GDM1 (cell line): ENCODE results near the gene FAM168B.
"Not testable (repeated sequence)": the region's sequence is repeated elsewhere in the genome, so short reads cannot be mapped to it uniquely, and the experiment has no call there.

Experiments
- DNase-seq: peaks from one replicate; lab custom pipeline; 2025; lab: John Stamatoyannopoulos, UW

Gene FAM168B, protein sequence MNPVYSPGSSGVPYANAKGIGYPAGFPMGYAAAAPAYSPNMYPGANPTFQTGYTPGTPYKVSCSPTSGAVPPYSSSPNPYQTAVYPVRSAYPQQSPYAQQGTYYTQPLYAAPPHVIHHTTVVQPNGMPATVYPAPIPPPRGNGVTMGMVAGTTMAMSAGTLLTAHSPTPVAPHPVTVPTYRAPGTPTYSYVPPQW

DNA sequence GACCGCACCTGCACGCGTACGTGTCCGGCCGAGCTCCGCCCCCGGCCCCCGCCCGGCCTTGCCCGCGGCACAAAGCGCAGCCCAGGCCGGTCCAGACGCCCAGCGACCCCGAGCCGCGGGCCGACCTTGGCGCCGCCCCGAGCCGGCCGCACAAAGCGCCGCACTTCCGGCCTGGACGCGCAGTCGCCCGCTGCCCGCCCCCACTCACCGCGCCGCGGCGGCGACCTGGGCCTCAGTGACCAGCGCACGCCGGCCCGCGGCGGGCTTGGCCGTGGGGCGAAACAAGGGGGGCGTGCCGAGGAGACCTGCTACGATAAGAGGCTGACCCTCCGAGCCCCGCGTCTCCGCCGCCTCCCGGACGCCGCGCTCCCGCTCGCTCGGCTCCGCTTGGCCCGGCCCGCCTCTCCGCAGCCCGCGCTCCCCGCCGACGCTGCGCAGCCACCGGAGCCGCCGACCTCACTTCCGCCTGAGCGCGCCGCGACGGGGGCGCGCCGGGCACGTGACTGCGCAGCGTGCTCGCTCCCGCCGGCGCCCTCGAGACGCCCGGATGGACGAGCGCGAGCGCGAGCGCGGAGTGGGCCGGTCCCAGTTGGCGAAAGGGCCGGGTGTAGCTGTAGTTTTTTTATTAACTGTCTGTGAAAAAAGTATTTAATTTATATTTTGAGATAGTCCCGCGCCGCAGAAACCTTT is at the start of gene FAM168B:
Gene FAM168B, minus strand, starts transcription at position 455 of the 690 bp plus-strand sequence. CDS start 10,814 bp downstream, outside the sequence.
- DNase-seq = peak; percentile 84

DNA sequence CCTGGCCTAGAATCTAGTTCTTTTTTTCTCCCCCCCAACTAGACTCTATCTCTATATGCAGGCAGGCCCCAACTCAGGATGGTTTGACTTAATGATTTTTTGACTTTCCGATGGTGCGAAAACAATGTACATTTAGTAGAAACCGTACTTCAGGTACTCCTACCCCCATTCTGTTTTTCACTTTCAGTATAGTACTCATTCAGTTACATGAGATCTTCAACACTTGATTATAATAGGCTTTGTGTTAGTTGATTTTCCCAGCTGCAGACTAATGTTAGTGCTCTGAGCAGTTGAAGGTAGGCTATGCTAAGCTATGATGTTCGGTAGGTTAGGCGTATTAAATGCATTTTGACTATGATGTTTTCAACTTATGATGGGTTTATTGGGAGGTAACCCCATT is 49.6 kb upstream of the FAM168B start:
- DNase-seq = no peak

DNA sequence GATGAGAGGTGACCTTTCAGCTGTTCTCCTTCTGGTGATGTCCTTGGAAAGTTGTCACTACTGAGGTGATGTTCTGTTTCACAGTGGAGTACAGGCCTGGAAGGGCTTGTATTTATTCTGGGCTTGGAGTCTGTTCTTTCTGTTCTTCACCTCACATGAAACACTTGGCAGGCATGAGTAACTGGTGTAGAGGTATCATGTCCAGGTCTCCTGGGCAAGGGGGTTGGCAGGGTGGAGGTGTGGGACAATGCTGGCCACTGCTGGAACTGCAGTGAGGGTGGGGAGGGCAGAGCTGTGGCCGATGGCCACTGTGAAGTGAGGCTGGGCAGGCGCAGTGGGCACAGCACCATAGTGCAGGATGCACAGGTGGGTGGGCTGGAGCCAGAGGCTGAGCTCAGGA is 47.3 kb upstream of the FAM168B start:
- no peak for DNase-seq

DNA sequence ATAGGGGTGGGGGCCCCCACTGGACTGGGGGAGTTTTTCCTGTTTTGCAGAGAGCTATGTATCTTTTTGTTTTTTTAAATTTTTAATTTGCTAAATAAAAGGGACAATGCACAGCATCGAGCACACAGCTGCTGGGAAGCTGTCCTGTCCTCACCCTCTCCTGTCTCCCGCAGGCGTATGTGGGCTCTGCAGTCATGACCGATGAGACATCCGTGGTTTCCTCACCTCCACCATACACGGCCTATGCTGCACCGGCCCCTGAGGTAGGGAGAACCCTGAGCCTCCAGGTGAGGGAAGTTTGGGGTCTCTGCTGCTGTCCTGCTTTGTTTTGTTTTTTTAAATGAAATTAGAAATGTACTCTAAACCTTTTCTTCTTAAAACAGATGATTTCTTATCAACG is 39.5 kb upstream of the FAM168B start:
- DNase-seq = no peak

DNA sequence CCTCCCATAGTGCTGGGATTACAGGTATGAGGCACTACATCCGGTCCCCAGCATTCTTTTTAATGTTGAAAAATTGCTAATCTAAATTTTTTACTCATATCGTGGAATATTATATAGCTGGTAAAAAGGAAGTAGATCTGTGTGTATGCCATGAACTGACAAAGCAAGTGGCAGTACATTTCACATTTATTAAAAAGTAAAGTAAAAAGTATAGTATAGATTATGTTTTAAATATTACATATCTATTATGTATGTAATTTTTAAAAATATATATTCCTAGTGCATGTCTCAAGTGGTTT is 37.0 kb upstream of the FAM168B start:
- DNase-seq = no peak

DNA sequence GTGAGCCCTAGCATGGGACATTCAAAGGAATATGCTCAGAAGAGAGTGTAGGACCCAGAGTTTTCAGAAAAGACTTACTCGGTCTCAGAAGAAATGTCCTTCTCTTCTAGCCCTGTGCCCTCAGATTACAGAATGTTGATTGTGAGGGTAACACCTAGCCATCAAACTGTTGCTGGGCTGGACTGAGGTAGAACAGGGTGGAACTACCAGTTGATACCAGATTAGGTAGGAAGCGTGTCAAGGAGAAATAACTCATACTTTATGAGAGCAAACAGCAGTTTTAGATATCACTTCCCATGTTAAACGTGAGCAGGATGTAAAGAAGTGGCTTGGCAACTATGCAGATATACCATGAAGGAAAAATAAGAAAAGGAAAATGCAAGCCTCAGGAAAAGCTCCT is 34.7 kb upstream of the FAM168B start:
- no peak for DNase-seq

DNA sequence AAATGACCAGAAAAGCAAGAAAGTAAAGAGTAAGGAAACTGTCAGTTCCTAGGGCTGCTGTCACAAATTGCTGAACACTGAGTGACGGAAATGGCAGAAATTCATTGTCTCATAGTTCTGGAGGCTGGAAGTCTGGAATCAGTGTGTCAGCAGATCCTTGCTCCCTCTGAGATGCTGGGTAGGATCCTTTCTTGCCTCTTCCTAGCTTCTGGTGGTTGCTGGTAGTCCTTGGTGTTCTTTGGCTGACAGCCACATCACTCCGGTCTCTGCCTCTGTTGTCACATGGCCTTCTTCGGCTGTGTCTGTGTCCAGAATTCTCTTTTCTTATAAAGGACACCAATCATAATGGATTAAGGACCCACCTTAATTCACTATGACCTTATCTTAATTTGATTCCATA is 33.8 kb upstream of the FAM168B start:
- DNase-seq = no peak

DNA sequence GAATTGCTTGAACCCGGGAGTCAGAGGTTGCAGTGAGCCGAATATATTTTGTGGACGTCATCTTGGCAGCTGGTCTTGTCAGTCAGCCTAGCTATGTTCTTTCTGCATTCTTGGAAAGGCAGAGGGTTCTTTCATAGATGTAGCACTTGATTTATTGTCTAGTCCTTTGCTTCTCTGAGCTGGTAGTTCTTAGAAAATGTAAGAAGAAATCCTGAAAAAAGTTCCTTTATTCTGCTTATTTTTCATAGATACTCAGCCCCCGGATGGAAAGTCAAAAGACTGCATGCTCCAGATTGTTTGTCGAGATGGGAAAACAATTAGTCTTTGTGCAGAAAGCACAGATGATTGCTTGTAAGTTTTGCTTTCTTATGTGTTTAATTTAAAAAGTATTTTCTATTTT is 33.2 kb upstream of the FAM168B start:
- DNase-seq = no peak

DNA sequence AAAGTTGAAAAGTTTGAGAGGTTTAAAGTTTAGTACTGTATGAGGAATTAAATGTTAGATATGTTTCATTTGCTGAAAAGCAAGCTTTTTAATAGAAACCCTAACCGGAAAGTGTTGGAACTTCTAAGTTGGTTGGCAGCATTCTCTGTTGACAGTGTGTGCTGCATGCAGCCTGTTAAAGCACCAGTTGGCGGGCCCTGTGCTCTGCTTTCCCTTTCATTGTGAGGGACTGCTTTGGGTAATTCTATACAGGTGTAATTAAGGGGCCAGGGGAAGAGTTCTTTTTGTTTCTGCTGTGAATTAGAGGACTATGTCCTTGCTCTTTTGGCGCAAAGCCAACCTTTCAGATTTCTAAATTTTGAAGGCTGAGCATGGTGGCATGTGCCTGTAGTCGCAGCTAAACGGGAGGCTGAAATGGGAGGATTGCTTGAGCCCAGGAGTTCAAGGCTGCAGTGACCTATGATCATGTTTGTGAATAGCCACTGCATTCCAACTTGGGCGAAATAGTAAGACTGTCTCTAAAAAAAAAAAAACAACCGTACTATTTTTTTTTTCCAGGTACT is 32.0 kb upstream of the FAM168B start:
- DNase-seq = no peak

DNA sequence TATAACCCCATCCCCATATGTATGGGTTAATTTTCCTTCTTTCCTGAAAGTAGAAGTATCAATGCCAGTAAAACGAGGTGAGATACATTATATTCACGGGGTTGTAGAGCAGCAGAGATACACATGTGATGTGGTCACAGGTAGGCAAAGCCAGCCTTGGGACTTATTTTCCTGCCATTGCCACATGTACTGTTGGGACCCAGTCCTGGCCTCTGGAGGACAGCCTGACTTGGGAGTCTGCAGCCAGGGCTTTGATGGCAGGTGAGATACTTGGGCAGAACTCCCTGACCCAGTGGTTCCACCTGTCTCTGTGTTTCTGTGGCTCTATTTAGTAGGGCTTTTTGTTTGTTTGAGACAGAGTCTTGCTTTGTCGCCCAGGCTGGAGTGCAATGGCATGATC is 29.9 kb upstream of the FAM168B start:
- DNase-seq = no peak

DNA sequence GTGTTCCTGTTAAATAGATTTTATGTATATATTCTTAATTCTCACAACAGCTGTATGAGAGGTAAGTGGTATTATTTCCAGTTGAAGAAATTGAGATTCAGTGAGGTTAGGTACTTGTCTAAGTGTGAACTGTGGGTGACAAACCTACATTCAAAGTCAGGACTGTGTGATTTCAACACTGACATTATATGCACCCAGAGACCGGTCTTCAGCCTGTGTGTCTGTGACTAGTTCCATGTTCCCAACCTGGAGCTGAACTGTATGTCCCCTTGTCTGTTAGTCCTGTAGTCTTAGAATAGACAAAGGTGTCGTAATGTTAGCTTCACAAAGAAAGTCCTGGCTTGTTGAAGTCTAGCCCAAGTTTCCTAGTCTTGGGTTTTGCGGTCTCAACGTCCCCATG is 29.2 kb upstream of the FAM168B start:
- no peak for DNase-seq

DNA sequence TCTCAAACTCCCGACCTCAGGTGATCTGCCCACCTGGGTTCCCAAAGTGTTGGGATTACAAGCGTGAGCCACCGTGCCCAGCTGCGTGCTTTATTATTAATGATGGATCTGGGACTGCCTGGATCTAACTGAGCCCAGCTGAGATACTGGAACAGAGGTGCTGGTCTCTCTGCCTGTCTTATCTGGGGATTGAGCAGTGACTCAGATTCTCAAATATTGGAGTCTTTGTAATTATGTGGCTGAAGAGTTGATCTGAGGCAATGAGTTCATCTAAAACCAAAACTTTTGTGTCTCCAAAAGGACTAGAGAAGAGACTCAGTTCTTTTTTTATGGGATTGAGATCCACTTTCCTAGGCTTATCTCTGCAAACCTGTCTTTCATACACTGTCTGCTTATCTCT is 28.2 kb upstream of the FAM168B start:
- DNase-seq = no peak

DNA sequence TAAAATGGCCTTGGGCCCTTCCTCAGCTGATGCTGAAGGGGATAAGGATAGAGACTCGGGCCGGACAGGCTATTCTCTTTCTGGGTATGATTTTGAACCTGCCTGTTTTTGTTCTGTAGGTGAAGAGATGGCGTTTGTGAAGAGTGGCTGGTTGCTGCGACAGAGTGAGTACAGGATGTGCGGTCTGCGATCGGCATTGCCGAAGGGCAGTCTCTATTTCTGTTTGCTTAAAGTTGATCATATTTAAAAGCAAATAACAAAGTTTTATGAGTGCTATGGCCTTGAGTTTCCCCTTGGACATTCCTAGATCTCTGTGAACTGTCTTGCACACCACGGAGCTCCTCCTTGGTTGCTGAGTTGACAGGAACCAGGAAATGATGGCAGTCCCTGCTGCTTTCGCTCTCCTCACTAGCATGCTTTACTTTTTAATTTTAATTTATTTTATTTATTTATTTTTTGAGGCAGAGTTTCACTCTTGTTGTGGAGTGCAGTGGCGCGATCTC is 27.6 kb upstream of the FAM168B start:
- DNase-seq = no peak

DNA sequence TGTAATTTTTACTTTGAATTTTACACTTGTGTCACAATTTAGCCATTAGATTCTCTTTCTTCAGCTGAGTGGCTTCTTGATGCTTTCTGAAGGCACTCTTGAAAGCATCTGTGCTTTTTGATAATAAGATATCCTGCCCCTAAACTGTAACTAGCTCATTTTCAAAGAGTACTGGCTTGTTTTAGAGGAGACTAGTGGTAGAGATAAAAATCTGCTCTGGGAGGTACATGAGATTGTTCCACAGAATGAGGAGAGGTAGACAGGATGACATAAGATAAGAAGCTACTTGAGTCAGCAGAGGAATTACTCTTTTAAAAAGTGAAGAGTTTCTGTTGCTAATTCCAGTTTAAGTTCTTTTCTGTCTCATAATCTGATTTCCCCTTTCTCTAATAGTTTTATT is 22.5 kb upstream of the FAM168B start:
- no peak for DNase-seq

DNA sequence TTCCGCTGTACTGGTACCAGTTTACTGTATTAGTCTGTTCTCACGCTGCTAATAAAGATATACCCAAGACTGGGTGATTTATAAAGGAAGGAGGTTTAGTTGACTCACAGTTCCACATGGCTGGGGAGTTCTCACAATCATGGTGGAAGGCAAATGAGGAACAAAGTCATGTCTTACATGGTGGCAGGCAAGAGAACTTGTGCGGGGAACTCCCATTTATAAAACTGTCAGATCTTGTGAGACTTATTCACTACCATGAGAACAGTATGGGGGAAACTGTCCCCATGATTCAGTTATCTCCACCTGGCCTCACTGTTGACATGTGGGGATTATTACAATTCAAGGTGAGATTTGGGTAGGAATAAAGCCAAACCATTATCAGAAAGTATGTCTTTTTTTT is 21.7 kb upstream of the FAM168B start:
- not testable (repeated sequence) for DNase-seq

DNA sequence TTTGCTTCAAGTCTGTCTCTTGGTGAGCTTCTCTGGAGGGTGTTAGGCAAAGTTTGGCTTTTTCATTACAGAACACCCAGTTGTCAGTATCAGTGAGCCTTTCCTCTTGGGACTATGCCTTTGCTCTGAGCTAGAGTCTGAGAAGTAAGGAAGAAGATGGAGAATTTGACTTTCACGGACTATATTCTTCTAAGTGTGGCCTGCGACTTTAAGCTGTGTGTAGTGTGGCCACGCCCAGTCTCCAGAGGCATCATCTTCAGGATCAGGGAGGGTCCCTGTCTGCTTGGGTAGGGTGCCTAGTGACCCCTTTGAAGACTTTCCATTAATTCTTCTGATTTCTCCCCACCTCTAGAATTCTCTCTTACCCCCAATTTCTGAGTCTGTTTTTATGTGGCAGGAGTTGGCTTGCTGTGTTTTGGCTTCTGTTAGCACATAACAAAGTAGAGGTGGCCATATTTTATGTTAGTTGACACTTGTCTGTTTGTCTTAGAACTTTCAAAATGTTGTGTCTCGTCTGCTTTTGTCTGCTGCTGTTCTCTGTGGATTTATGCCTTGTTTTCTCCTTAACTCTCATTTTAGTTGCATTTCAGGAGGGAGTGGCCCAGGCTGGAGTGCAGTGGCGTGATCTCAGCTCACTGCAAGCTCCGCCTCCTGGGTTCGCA is 20.4 kb upstream of the FAM168B start:
- DNase-seq = no peak

DNA sequence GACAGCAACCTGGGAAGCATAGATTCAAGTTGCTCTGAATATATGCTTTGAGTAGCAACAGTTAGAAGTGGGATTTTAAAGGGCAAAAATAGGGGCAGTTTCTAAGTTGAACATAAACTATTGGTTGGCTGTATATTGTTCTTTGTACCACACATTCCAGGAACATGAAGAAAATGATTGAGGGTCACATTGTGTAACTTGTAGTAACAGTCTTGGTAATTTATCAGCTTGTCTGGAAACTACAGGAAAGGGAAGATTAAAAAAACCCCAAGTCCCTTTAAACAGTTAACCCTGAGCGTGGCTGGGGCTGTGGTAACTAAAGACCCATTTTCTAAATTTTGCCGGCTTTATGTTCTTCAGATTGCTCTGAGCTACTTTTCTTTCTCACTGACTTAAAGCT is 19.3 kb upstream of the FAM168B start:
- DNase-seq = no peak

DNA sequence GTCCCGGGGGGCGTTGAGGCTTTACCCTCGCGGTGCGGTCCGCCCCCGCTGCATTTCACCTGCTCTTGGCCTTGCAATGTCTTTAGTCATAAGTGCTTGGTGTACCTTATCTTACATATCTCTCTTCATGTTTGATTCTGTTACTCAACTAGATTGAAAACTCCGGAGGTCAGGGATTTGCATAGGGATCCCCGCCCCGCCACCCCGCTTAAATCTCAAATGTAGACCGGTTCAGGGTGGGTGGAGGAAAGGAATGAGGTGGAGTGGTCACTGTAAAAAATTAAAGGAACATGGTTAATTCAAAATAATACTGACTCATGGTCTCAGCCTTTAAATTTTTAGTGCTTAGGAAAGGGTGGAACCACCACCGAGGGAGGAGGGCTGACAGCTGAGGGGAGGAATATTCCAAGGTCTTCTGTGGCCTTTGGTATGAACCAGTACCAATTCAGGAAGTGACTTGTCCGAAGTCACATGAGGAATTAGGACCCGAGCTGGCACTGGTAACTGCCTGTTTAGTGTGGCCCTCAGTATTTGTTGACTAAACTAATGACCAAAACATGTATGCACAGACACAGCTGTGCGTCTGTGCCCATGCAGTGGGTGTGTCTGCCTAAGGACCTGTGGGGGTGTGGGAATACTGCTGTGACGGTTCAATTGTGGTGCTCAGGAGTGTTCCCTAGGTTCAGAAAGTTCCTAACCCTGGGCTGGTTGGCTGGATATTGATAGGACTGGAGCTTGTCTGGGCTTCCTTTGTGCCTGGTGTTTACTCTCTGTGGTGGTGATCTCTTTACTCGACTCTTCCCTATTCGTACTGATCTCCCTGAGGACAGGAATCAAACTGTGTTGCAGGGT is 12.9 kb upstream of the FAM168B start:
- DNase-seq = no peak

DNA sequence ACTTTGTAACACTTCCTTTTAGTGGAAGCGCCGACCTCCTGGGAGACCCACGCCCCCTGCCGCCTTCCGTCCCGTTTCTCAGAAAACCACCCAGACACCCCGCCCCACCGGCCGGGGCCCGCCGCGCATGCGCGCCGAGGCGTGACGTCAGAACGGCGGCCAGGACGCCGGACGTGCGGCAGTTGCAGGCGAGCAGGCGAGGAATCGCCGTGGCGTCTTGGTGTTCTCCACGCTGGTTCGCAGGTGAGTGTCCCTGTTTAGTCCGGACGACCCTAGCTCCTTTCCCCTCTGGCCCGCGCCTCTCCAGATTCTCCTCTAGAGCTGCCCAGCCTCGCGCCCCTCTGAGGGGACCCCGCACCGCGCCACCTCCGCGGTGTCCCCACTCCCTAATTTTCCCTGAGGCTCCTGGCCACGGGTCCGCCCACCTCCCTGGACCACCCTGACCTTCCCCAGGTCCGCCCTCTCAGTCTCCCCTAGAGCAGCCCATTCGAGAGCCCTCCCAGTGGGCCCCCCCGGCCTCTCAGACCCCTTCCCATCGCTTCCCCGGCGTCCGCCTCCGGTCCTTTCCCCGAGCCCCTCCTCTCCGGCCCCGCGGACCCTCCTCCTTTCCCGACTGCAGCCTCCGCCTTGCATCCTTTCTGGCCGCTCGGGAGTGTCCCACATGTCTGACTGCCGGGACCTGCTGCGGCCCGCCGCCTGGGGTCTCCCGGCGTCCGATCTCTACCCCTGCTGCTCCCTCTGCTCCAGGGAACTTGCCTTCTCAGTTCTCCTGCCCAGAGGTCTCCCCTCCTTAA is 12.1 kb upstream of the FAM168B start, which contains the start of gene PLEKHB2:
Gene PLEKHB2, plus strand, starts transcription at position 181 of the 794 bp plus-strand sequence. CDS start 15,606 bp downstream, outside the sequence.
- peak; percentile 85 for DNase-seq

DNA sequence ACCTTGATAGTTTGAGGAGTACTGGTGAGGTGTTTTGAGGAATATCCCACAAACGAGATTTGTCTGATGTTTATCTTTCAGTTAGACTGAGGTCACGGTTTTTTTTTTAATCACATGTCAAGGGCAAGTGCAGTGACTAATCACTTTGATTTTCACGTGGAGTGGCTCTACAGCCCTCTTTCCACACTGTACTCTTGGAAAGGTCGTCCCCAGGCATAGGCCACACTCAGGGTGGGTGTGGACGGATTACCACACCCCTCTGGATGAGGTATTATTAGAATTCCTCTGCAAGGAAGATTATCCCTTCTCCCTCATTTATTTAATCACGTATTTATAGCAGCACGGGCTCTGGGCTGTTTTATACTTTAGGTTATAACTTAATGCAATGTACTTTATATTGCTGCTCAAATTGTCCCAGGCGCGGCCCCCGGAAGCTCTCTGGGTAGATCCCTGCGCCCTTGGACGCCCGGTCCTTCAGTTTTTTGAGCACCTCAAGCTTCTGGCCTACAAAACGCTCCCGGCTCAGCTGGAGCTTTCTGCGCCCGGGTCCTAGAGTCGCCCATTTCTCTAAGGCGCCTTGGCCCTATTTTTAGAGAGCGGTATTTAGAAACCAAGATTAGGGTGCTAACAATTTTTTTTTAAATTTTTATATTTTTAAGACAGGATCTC is 11.4 kb upstream of the FAM168B start:
- DNase-seq = peak; percentile 63

DNA sequence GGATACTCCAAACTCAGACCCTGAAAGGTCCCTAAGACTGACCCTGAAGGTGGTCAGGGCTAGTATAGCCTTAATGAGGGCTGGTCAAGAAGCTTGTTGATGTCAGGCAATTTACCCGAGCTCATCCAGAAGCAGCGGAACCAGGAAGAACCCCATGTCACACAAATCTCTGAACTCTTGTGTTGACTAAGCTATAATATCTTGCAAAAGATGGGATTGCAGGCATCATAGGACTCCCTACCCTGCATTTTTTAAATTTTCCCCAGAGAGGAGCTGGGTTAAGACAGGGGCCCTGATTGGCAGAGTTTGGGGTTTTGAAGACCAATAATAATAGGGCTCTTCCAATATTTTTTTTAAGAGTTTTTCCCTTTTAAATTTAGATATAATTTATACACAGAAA is 9.9 kb upstream of the FAM168B start:
- no peak for DNase-seq
